HG03565 (cell line): ENCODE results near the gene SYTL2.
"Not testable (repeated sequence)": the region's sequence is repeated elsewhere in the genome, so short reads cannot be mapped to it uniquely, and the experiment has no call there.

Source experiments
- ATAC-seq: cut with Tn5 transposase; IDR thresholded peaks from one replicate; pipeline ENCODE4 v1.9.1; 2021; ENCODE audit warnings: mild to moderate bottlenecking, moderate library complexity; ENCODE audit not compliant: unreplicated experiment

Gene SYTL2, protein sequence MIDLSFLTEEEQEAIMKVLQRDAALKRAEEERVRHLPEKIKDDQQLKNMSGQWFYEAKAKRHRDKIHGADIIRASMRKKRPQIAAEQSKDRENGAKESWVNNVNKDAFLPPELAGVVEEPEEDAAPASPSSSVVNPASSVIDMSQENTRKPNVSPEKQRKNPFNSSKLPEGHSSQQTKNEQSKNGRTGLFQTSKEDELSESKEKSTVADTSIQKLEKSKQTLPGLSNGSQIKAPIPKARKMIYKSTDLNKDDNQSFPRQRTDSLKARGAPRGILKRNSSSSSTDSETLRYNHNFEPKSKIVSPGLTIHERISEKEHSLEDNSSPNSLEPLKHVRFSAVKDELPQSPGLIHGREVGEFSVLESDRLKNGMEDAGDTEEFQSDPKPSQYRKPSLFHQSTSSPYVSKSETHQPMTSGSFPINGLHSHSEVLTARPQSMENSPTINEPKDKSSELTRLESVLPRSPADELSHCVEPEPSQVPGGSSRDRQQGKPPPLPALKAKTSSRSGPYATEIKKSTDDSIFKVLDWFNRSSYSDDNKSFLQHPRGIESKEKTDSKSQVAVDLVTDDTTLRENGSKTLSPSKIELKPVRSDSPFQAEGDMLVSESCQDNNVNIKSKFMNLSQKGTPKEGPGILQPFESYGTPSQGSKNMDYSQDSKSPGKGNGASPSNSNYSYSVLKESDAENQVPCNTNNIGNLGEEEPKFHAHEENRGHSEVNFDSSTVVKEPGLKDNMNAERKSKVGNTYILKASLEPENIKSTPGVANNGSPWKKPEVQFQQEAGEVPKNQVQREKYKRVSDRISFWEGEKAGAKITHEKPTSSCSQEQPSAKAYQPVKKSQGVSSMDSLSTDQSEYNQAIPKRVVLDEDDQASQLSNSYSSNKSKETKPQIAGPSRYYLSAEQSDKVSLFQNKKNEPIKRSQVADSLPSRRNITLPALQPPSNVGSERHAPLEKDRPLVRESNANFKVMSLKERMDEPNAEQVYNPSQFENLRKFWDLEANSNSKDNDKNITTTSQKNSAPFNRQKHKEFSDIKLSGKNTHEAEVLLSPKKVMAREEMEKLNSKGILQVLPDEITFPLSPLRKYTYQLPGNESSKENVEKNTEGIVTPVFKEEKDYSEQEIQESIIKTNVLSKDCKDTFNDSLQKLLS (N-terminal part only)

DNA sequence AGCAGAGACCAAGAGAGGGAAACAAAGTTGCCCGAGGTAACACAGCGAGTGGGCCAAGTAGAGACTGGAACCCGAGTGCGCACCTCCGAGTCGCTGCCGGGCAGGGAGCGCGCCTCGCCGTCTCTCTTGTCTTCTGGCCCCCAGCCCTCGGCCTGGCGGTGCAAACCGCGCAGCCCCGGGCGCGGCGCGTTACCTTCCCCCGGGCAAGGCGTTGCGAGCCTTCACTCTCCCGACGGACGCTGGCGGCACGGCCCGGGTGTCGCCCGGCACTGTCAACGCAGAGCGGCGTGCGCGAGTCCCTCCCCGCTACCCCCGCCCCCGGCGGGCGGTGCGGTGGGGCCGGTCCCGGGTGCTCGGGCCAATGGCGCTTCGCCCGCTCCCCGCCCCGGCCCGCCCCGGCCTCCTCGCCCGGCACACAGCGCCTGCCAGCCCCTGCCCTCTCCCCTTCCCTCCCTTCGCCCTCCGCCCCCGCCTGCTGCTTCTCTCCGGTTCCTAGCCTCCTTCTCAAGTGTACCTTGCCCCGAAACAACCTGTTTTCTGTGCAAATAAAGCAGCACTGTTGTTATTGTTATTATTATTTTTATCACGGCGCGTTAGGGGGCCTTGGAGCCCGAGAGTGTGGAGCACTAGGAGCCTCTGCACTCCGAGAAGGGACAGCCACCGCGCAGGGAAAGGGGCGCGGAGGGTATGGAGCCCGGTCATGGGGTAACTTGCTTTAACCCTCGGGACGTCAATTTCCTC is at the start of gene SYTL2:
Gene SYTL2, minus strand, starts transcription at position 271 of the 741 bp plus-strand sequence. CDS start 53,416 bp downstream, outside the sequence.
- ATAC-seq, result peak; percentile 66

DNA sequence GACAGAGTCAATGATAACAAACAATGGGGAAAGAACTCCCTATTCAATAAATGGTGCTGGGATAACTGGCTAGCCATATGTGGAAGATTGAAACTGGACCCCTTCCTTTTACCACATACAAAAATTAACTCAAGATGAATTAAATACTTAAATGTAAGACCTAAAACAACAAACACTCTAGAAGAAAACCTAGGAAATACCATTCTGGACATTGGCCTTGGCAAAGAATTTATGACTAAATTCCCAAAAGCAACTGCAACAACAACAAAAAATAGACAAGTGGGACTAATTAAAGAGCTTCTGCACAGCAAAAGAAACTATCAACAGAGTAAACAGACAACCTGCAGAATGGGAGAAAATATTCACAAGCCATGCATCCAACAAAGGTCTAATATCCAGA is 48.6 kb upstream of the SYTL2 start:
- not testable (repeated sequence) for ATAC-seq

DNA sequence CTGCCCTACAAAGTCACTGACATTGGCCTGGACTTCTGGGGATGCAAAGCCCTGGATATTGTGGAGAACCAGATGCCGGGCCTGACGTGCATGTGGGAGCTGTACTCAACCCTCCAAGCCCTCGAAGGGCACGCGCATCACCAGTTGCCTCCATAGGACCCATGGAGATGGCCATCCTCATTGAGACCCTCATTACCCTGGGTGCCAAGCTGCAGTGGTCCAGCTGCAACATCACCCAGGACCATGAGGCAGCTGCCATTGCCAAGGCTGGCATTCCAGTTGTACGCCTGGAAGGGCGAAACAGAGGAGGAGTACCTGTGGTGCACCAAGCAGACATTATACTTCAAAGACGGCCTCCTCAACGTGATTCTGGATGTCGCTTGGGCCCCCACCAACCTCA is 46.2 kb upstream of the SYTL2 start:
- no peak for ATAC-seq

DNA sequence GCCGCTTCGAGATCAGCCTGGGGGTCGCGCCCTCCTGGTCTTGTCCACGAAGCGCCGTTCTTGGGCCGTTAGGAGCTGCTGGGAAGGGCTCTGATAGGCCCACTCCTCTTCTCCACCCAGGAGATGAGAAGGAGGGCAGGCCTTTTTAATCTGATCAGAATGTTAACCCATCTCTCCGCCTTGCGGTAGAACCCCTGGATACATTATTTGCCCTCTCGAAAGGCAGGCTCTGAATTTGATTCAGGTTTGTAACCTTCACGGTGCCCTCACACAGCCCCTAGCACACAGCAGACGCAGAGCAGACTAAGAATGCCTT is 44.4 kb upstream of the SYTL2 start, which contains the start of gene CCDC83:
Gene CCDC83, plus strand, starts transcription at position 43 of the 316 bp plus-strand sequence. CDS start 9,741 bp downstream, outside the sequence.
- no peak for ATAC-seq

DNA sequence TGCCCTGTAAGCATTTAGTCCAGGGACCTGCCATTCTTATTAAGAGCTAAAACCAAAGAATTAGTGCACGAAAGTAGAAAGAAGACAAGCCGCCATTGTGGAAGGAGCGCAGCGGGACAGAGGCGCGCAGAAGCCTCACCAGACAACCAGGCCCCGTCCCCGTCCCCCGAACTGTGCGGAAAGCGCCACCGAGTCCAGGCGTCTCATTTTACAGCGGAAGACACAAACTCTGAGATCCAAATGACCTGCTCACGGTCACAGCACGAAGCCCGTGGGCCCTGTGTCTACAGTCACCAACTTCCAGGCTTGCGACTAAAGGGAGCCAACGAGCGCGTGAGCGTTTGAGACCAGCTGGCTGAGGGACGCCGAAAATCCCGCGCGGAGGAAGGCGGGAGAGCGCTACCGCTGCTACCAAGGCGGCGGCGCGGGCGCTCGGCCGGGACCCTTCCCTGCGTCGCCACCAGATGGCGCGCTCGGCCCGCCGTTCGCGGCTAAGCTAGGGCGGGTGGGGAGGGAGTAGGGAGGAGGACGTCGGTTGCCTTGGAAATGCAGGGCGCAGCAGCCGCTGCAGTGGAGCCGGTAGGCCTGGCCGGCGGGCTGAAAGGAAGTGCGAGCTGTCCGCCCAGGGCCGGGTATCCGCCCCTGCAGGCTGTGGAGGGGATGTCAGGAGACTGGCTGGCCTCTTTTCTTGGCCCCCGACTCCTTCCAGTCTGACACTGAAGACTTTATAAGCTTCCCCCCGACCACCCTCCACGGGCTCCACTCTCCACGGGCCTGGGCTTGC is 43.8 kb upstream of the SYTL2 start:
- ATAC-seq, result peak; percentile 100

GRCh38 chr11:85854212-85854556 is 43.2 kb upstream of the SYTL2 start:
- no peak for ATAC-seq

GRCh38 chr11:85853541-85853940 is 42.6 kb upstream of the SYTL2 start:
- ATAC-seq, result not testable (repeated sequence)

DNA sequence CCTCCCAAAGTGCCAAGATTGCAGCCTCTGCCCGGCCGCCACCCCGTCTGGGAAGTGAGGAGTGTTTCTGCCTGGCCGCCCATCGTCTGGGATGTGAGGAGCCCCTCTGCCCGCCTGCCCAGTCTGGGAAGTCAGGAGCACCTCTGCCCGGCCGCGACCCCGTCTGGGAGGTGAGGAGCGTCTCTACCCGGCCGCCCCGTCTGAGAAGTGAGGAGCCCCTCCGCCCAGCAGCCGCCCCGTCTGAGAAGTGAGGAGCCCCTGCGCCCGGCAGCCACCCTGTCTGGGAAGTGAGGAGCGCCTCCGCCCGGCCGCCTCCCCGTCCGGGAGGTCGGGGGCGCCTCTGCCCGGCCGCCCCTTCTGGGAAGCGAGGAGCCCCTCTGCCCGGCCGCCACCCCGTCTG is 41.8 kb upstream of the SYTL2 start:
- not testable (repeated sequence) for ATAC-seq

GRCh38 chr11:85848556-85848955 is 37.6 kb upstream of the SYTL2 start:
- no peak for ATAC-seq

DNA sequence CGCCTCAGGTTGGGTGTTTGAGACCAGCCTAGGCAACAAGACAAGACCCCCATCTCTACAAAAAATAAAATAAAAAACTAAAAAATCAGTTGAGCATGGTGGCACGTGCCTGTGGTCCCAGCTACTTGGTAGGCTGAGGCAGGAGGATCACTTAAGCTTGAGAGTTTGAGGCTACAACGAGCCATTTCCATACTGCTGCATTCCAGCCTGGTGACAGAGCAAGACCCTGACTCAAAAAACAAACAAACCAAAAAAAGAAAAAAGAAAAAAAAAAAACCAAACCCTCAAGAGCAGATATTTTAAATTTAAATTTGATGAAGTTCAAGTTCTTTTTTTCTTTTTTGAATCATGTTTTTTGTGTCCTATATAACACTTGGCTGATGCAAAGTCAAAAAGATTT is 37.1 kb upstream of the SYTL2 start:
- no peak for ATAC-seq

DNA sequence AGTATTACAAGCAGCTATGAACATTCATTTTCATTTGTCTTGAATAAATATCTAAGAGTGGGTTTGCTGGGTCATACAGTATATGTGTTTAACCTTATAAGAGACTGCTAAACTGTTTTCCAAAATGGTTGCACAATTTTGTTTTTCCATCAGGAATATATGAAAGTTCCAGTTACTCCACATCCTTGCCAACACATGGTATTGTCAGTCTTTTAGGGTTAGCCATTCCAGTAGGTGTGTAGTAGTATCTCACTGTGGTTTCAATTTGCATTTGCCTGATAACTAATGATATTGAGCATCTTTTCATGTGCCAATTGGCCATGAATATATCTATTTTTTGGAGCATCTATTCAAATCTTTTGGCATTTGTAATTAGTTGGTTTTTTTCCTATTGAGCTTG is 36.5 kb upstream of the SYTL2 start:
- ATAC-seq, result no peak

GRCh38 chr11:85845124-85845631 is 34.2 kb upstream of the SYTL2 start:
- ATAC-seq, result no peak

DNA sequence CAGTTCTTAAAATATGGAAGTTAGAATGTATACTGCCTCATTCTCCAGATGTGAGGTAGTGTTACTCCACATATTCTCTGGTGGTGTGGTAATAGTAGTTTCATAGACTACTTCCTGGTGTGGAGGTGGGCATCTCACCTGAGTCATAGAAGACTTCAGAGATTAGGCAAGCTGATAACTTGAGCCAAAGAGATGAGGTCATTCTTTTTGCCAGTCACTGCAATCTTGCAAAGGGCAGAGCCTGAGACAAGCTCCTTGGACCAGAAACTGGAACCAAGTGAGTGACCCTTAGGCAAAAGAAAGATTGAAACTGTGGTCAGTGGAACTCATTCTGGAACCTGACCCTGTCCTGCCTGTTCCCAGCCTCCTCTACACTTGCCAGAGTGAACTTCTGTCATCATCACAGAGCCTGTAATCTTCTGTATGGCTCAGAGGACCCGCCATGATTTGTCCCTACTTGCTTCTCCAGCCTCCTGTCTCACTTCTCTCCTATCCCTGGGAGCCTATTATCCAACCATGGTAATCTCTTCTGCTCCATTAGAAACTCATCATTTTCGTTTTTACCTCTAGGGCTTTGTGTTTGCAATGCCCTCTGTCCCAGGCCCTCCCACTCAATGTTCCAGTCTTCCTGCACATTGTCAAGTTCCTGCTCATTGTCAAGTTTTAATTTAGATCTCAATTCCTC is 33.6 kb upstream of the SYTL2 start:
- peak; percentile 54 for ATAC-seq

- no peak for ATAC-seq
Observed at GRCh38 chr11:85843929-85844328, 33.0 kb upstream of the SYTL2 start.

- ATAC-seq, result not testable (repeated sequence)
Observed at GRCh38 chr11:85840932-85841331, 30.0 kb upstream of the SYTL2 start.

DNA sequence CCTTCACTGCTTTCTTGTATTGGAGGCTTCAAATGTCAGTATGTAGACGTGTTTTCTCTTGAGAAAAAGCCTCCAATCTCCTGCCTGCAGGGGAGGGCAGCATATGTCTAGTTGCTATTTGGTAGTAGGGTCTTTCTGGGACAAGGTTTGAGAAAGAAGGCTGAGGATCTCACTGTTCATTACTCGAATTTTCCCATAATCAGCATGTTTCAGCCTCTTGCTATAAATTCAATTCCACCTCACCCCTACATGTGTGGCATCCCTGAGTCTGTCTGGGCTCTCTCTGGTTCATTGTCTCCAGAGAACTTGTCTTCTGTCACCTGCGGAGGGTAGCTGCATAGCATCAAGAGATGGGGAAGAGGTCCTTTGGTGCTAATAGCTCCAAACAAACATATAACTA is 24.8 kb upstream of the SYTL2 start:
- no peak for ATAC-seq

- ATAC-seq, result no peak
Observed at GRCh38 chr11:85835263-85835662, 24.3 kb upstream of the SYTL2 start.

- ATAC-seq, result no peak
Observed at GRCh38 chr11:85831050-85831449, 20.1 kb upstream of the SYTL2 start.

DNA sequence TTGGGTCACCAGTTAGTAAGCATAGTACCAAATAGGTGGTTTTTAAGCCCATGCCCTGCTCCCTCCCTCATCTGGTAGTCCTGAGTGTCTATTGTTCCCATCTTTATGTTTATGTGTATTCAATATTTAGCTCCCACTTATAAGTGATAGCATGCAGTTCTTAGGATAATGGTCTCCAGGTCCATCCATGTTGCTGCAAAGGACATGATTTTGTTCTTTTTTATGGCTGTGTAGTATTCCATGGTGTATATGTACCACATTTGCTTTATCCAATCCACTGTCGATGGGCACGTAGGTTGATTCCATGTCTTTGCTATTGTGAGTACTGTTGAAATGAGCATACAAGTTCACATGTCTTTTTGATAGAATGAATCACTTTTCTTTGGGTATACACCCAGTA is 18.2 kb upstream of the SYTL2 start:
- ATAC-seq, result no peak
